ENCODE measurements around the gene EDN3.

- TF ChIP-seq, protein P1, sequence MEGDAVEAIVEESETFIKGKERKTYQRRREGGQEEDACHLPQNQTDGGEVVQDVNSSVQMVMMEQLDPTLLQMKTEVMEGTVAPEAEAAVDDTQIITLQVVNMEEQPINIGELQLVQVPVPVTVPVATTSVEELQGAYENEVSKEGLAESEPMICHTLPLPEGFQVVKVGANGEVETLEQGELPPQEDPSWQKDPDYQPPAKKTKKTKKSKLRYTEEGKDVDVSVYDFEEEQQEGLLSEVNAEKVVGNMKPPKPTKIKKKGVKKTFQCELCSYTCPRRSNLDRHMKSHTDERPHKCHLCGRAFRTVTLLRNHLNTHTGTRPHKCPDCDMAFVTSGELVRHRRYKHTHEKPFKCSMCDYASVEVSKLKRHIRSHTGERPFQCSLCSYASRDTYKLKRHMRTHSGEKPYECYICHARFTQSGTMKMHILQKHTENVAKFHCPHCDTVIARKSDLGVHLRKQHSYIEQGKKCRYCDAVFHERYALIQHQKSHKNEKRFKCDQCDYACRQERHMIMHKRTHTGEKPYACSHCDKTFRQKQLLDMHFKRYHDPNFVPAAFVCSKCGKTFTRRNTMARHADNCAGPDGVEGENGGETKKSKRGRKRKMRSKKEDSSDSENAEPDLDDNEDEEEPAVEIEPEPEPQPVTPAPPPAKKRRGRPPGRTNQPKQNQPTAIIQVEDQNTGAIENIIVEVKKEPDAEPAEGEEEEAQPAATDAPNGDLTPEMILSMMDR (IDR thresholded peaks at IDR 0.05; ENCODE audit: insufficient read depth, low read length, poor library complexity, severe bottlenecking): no peak
- no peak for TF ChIP-seq EZH2phosphoT487 (conservative IDR thresholded peaks at IDR 0.05; ENCODE audit: low read length)
These were observed 22.4 kb downstream of the EDN3 start for GRCh38 chr20:59322585-59323454.
